H1 (cell line): ENCODE measurements around the gene VSNL1. TPM values are rescaled to one million over a fixed set of nuclear protein-coding genes. Genes with fewer than 3 reads are reported as not detected.

Experiments used
- CTCF ChIA-PET: fragments of 300-600 bp; sonication (Branson Sonifier 250); formaldehyde crosslinking; loops from one replicate; lab custom pipeline; 2021; ENCODE audit not compliant: partially characterized antibody; lab: Charles Lee
- POLR2A ChIA-PET: fragments of 300-600 bp; sonication (Branson Sonifier 250); formaldehyde crosslinking; loops from one replicate; lab custom pipeline; 2021; ENCODE audit warnings: inconsistent platforms; ENCODE audit not compliant: partially characterized antibody; lab: Charles Lee
- DNase-seq, 2 experiments: peaks; one replicate each; pipeline versions ENCODE4 v3.0.0 to v3.0.0-alpha.2; 2010 to 2022; ENCODE audit warnings: low spot score in 2 of 2, low read depth in 1 of 2, mixed read lengths in 1 of 2
- FAIRE-seq: peaks from 2 replicates; lab custom pipeline; 2011; peaks lifted over from hg19 to GRCh38; lab: Jason Lieb, UNC
- H2AFZ ChIP-seq: 2 replicates; pipeline ENCODE4 v1.8.1; 2012; ENCODE audit warnings: low read length, inconsistent platforms
- H2AK5ac ChIP-seq: 2 replicates; pipeline ENCODE4 v1.6.1; 2013; ENCODE audit warnings: low read depth, low read length
- H2BK120ac ChIP-seq: replicated peaks from 2 replicates; pipeline ENCODE3; 2013; ENCODE audit warnings: low read depth, low read length, inconsistent platforms
- H2BK12ac ChIP-seq: 2 replicates; pipeline ENCODE4 v1.6.1; 2013; ENCODE audit warnings: low read depth, low read length
- H2BK15ac ChIP-seq: 2 replicates; pipeline ENCODE4 v1.6.1; 2013; ENCODE audit warnings: low read length
- H2BK20ac ChIP-seq: 2 replicates; pipeline ENCODE4 v1.6.1; 2013; ENCODE audit warnings: low read length
- H2BK5ac ChIP-seq: 2 replicates; pipeline ENCODE4 v1.6.1; 2013; ENCODE audit warnings: low read depth, low read length
- H3K14ac ChIP-seq: 2 replicates; pipeline ENCODE4 v1.6.1; 2013; ENCODE audit warnings: inconsistent platforms; ENCODE audit not compliant: insufficient read length
- H3K18ac ChIP-seq: 2 replicates; pipeline ENCODE4 v1.6.1; 2013; ENCODE audit warnings: low read length; ENCODE audit errors: extremely low read depth
- H3K23ac ChIP-seq: 2 replicates; pipeline ENCODE4 v1.6.1; 2013; ENCODE audit warnings: inconsistent platforms; ENCODE audit not compliant: insufficient read length
- H3K23me2 ChIP-seq: 2 replicates; pipeline ENCODE4 v1.6.1; 2013; ENCODE audit warnings: low read depth, low read length
- H3K27ac ChIP-seq: 2 replicates; pipeline ENCODE4 v1.6.1; 2011; ENCODE audit warnings: low read depth, low read length, inconsistent platforms
- H3K27me3 ChIP-seq, 4 experiments: replicated peaks in 1 of 4; 1 replicate in 1 of 4; 2 replicates in 3 of 4; pipeline versions ENCODE4 v1.6.1 to v1.8.1; 2011 to 2013; ENCODE audit warnings: low read length in 3 of 4, mild to moderate bottlenecking in 3 of 4, inconsistent platforms in 2 of 4, mixed read lengths in 2 of 4, moderate library complexity in 1 of 4; ENCODE audit not compliant: control insufficient read depth in 3 of 4, insufficient read depth in 3 of 4; ENCODE audit errors: extremely low read depth in 1 of 4
- H3K36me3 ChIP-seq, 4 experiments: 2 replicates each; pipeline versions ENCODE4 v1.6.1 to v1.8.1; 2011 to 2013; ENCODE audit warnings: mild to moderate bottlenecking in 4 of 4, low read length in 3 of 4, moderate library complexity in 2 of 4, control low read depth in 1 of 4, inconsistent platforms in 1 of 4; ENCODE audit not compliant: insufficient read depth in 4 of 4, control insufficient read depth in 2 of 4
- H3K4ac ChIP-seq: replicated peaks from 2 replicates; pipeline ENCODE3; 2013; ENCODE audit warnings: low read length, low read depth, mixed read lengths, inconsistent platforms; ENCODE audit not compliant: insufficient read length
- H3K4me1 ChIP-seq, 4 experiments: replicated peaks in 1 of 4; 1 replicate in 1 of 4; 2 replicates in 3 of 4; pipeline versions ENCODE4 v1.6.1 to v1.8.1; 2011 to 2013; ENCODE audit warnings: low read length in 3 of 4, inconsistent platforms in 2 of 4, mixed read lengths in 1 of 4; ENCODE audit not compliant: insufficient read depth in 4 of 4, control insufficient read depth in 3 of 4
- H3K4me2 ChIP-seq, 2 experiments: 2 replicates each; pipeline versions ENCODE4 v1.6.1 to v1.8.1; 2011 to 2013; ENCODE audit warnings: low read depth in 2 of 2, low read length in 2 of 2, control low read depth in 1 of 2, inconsistent platforms in 1 of 2, mild to moderate bottlenecking in 1 of 2; ENCODE audit not compliant: insufficient read depth in 1 of 2
- H3K4me3 ChIP-seq, 4 experiments: fragments of 200-600, 300-600 bp in 1 of 4; sonication (generic), shearing (Covaris generic), sonication (Bioruptor Twin) in 1 of 4; 2 replicates each; pipeline versions ENCODE4 v1.5.1 to v1.8.1; 2011 to 2016; ENCODE audit warnings: low read length in 4 of 4, low read depth in 3 of 4, control low read depth in 2 of 4, inconsistent platforms in 2 of 4, mild to moderate bottlenecking in 2 of 4, mixed read lengths in 1 of 4, moderate library complexity in 1 of 4; ENCODE audit not compliant: insufficient read depth in 2 of 4; ENCODE audit errors: extremely low read depth in 1 of 4
- H3K56ac ChIP-seq: replicated peaks from 2 replicates; pipeline ENCODE3; 2013; ENCODE audit warnings: low read depth, mild to moderate bottlenecking, mixed read lengths, low read length, inconsistent platforms; ENCODE audit not compliant: insufficient read length
- H3K79me1 ChIP-seq: 2 replicates; pipeline ENCODE4 v1.6.1; 2013; ENCODE audit warnings: low read depth, low read length, control low read depth
- H3K79me2 ChIP-seq, 2 experiments: 2 replicates each; pipeline versions ENCODE4 v1.6.1 to v1.8.1; 2012 to 2013; ENCODE audit warnings: low read length in 2 of 2, mild to moderate bottlenecking in 2 of 2, inconsistent platforms in 1 of 2; ENCODE audit not compliant: insufficient read depth in 2 of 2, control insufficient read depth in 1 of 2
- H3K9ac ChIP-seq, 4 experiments: replicated peaks in 1 of 4; 1 replicate in 1 of 4; 2 replicates in 3 of 4; pipeline versions ENCODE4 v1.6.1 to v1.8.1; 2011 to 2013; ENCODE audit warnings: low read depth in 3 of 4, low read length in 3 of 4, control low read depth in 2 of 4, mild to moderate bottlenecking in 2 of 4, moderate library complexity in 2 of 4, inconsistent platforms in 1 of 4; ENCODE audit errors: extremely low read depth in 1 of 4
- H3K9me3 ChIP-seq, 2 experiments: 2 replicates each; pipeline versions ENCODE4 v1.6.1 to v1.8.1; 2012 to 2013; ENCODE audit warnings: mild to moderate bottlenecking in 2 of 2, moderate library complexity in 2 of 2, control low read depth in 1 of 2, inconsistent platforms in 1 of 2, low read depth in 1 of 2, low read length in 1 of 2, mixed read lengths in 1 of 2; ENCODE audit not compliant: insufficient read depth in 2 of 2
- H4K20me1 ChIP-seq, 2 experiments: replicated peaks in 1 of 2; 2 replicates each; pipeline versions ENCODE3 to v1.8.1; 2011 to 2013; ENCODE audit warnings: inconsistent platforms in 2 of 2, low read length in 2 of 2, mild to moderate bottlenecking in 1 of 2; ENCODE audit not compliant: insufficient read depth in 2 of 2, control insufficient read depth in 1 of 2
- H4K5ac ChIP-seq: 2 replicates; pipeline ENCODE4 v1.6.1; 2013; ENCODE audit warnings: low read length, low read depth, mixed read lengths, inconsistent platforms; ENCODE audit not compliant: insufficient read length
- H4K8ac ChIP-seq: 2 replicates; pipeline ENCODE4 v1.8.0; 2013; ENCODE audit warnings: mild to moderate bottlenecking, moderate library complexity, low read length, inconsistent platforms; ENCODE audit not compliant: insufficient read depth; ENCODE audit errors: extremely low read depth
- H4K91ac ChIP-seq: replicated peaks from 2 replicates; pipeline ENCODE3; 2013; ENCODE audit warnings: low read length, mixed read lengths, inconsistent platforms; ENCODE audit not compliant: insufficient read length
- ATF3 ChIP-seq: IDR thresholded peaks from 2 replicates; pipeline ENCODE4 v1.6.1; 2011; ENCODE audit warnings: low read depth, mild to moderate bottlenecking, low read length; ENCODE audit not compliant: insufficient read depth
- BRCA1 ChIP-seq: IDR thresholded peaks from 2 replicates; pipeline ENCODE4 v1.6.1; 2012; ENCODE audit warnings: low read depth, low read length, improper control_type of control experiment
- CBX5 ChIP-seq: fragments of 300-800, 300-1000 bp; sonication (generic); IDR thresholded peaks from 2 replicates; pipeline ENCODE4 v1.7.1; 2016; ENCODE audit warnings: antibody characterized with exemption, low read length, low read depth
- CTBP2 ChIP-seq: IDR thresholded peaks from 2 replicates; pipeline ENCODE4 v1.7.0; 2011; ENCODE audit warnings: borderline replicate concordance, mild to moderate bottlenecking, moderate library complexity, mixed read lengths, low read length; ENCODE audit not compliant: insufficient read depth, insufficient read length
- GTF2F1 ChIP-seq: IDR thresholded peaks from 2 replicates; pipeline ENCODE4 v1.6.1; 2012; ENCODE audit warnings: low read depth, low read length, improper control_type of control experiment, borderline replicate concordance
- KDM1A ChIP-seq: fragments of 200-600, 300-600 bp; sonication (generic); IDR thresholded peaks from 2 replicates; pipeline ENCODE4 v1.7.1; 2016; ENCODE audit warnings: mild to moderate bottlenecking, low read length, borderline replicate concordance
- KDM5A ChIP-seq: fragments of 200-600 bp; IDR thresholded peaks from 2 replicates; pipeline ENCODE4 v1.7.1; 2012; ENCODE audit warnings: mild to moderate bottlenecking, low read length, inconsistent platforms, mixed read lengths
- SUZ12 ChIP-seq: fragments of 200-600 bp; sonication (generic); IDR thresholded peaks from 2 replicates; pipeline ENCODE4 v1.6.1; 2012; ENCODE audit warnings: mild to moderate bottlenecking, inconsistent platforms, low read length, moderate library complexity, mixed read lengths
- WGBS, 2 experiments: shearing (Covaris generic) in 1 of 2; methylation state at CpG; one replicate each; pipeline versions ENCODE4 v1.1.6 to v1.1.7; 2013 to 2015; ENCODE audit warnings: low lambda C conversion rate in 2 of 2, mixed read lengths in 2 of 2, inconsistent platforms in 1 of 2, low coverage in 1 of 2, missing lambda C conversion rate in 1 of 2; ENCODE audit not compliant: insufficient replicate concordance in 2 of 2, insufficient coverage in 1 of 2, insufficient read length in 1 of 2; ENCODE audit errors: extremely low coverage in 1 of 2, missing lambda C conversion rate in 1 of 2; 5-methylcytosine and 5-hydroxymethylcytosine counted together
- polyA plus RNA-seq, 7 experiments: library from polyadenylated mRNA; depleted of rRNA in 3 of 7; stranded (reverse) in 5 of 7; unstranded in 2 of 7; fragments of >200 nt in 5 of 7; fragments of 200-250 nt in 2 of 7; gene quantifications; 1 replicate in 5 of 7; 2 replicates in 1 of 7; 4 replicates in 1 of 7; pipeline versions ENCODE4 v1.2.1 to v1.2.3, GENCODE V29; 2011 to 2013; ENCODE audit warnings: missing spikeins in 2 of 7, mixed read lengths in 2 of 7
- total RNA-seq: library from RNA; stranded (reverse); fragmentation: NEBNext Ultra II Directional; extraction: Animal tissue kit (Norgen Biotek cat#: 25700); gene quantifications from 2 replicates; pipeline ENCODE4 v1.2.1, GENCODE V29; 2021

The VSNL1 gene
- total and polyA plus RNA-seq, 2 of the 8 experiments (the other 6 are each of a cell fraction or from before 2014, with no cell fraction given), result 49.4 to 108 TPM

GRCh38 chr2:17664534-17664933 is 124.0 kb downstream of the VSNL1 start:
- Histone ChIP-seq H4K20me1 (no peaks in the 10 kb centered on the region), H3K4me2 (no peak overlapping the region), H4K91ac (no peak overlapping the region), H3K79me1 (no peaks in the 10 kb centered on the region), H3K27ac (no peak overlapping the region), H4K5ac (no peak overlapping the region), H3K4me3 (no peak overlapping the region), H2AFZ (no peak overlapping the region), H3K23me2 (no peaks in the 10 kb centered on the region; the same call in 1 of the 2 replicates), H3K56ac (no peak overlapping the region), H3K14ac (no peak overlapping the region), H2BK5ac (no peak overlapping the region), H2BK20ac (no peak overlapping the region), H3K23ac (no peak overlapping the region), H3K79me2 (no peaks in the 10 kb centered on the region), H3K9me3 (no peaks in the 10 kb centered on the region), H3K27me3 (no peaks in the 10 kb centered on the region), H4K8ac (no peak overlapping the region), H3K4ac (no peak overlapping the region), H2BK120ac (no peak overlapping the region), H3K18ac (no peak overlapping the region), H3K9ac (no peak overlapping the region), H2BK15ac (no peak overlapping the region), H3K4me1 (no peaks in the 10 kb centered on the region), H2BK12ac (no peak overlapping the region), H3K36me3 (peaks cover 3 to 57% (median 23%) of the 10 kb centered on the region in 4 experiments; a peak in 7 of 8 replicates), H2AK5ac (no peak overlapping the region)
- no peak for FAIRE-seq
- DNase-seq, result no peak
- TF ChIP-seq CTBP2 (no peak), BRCA1 (no peak), SUZ12 (no peak), KDM5A (no peak), CBX5 (no peak), ATF3 (no peak), KDM1A (no peak), GTF2F1 (no peak)
- ChIA-PET CTCF (interaction anchor here (0.6 to 11.1 kb wide), 5 partner anchors 10 to 348 kb away, joined by 3 to 119 read pairs (median 4); no protein-coding TSS in a partner anchor), POLR2A (no interaction called here)
- 92% methylated on average over 1 of the region's 1 CpG; no CpG with 5 or more reads in 1 of the 2 experiments for WGBS, 2 experiments
